ENCODE data around the gene SH3BP5.

SH3BP5 gene

GRCh38 chr3:15326673-15327072 is 5.7 kb downstream of the SH3BP5 start:
- no peak for DNase-seq (ENCODE audit: low read depth in 2 of 2, low spot score in 1 of 2)

- DNase-seq (ENCODE audit: low read depth in 2 of 2, low spot score in 1 of 2): no peak
These were observed 6.3 kb downstream of the SH3BP5 start for GRCh38 chr3:15326037-15326436.

GRCh38 chr3:15325228-15325627 is 7.2 kb downstream of the SH3BP5 start:
- DNase-seq (ENCODE audit: low read depth in 2 of 2, low spot score in 1 of 2): no peak

- DNase-seq (ENCODE audit: low read depth in 2 of 2, low spot score in 1 of 2): no peak
These were observed 8.0 kb downstream of the SH3BP5 start for GRCh38 chr3:15324379-15324808.

- DNase-seq (ENCODE audit: low read depth in 2 of 2, low spot score in 1 of 2): no peak
These were observed 9.3 kb downstream of the SH3BP5 start for GRCh38 chr3:15323063-15323462.

GRCh38 chr3:15321349-15321748 is 11.0 kb downstream of the SH3BP5 start:
- DNase-seq (ENCODE audit: low read depth in 2 of 2, low spot score in 1 of 2): no peak

- no peak for DNase-seq (ENCODE audit: low read depth in 2 of 2, low spot score in 1 of 2)
These were observed 12.8 kb downstream of the SH3BP5 start for GRCh38 chr3:15319575-15319974.

- no peak for DNase-seq (ENCODE audit: low read depth in 2 of 2, low spot score in 1 of 2)
These were observed 13.2 kb downstream of the SH3BP5 start for GRCh38 chr3:15319136-15319535.

- DNase-seq (ENCODE audit: low read depth in 2 of 2, low spot score in 1 of 2): no peak
These were observed 13.7 kb downstream of the SH3BP5 start for GRCh38 chr3:15318661-15319060.

GRCh38 chr3:15316998-15317435 is 15.4 kb downstream of the SH3BP5 start:
- no peak for DNase-seq (ENCODE audit: low read depth in 2 of 2, low spot score in 1 of 2)

- no peak for DNase-seq (ENCODE audit: low read depth in 2 of 2, low spot score in 1 of 2)
These were observed 17.4 kb downstream of the SH3BP5 start for GRCh38 chr3:15315003-15315402.

- DNase-seq (ENCODE audit: low read depth in 2 of 2, low spot score in 1 of 2): no peak
These were observed 18.1 kb downstream of the SH3BP5 start for GRCh38 chr3:15314276-15314675.

- DNase-seq (ENCODE audit: low read depth in 2 of 2, low spot score in 1 of 2): no peak
These were observed 18.9 kb downstream of the SH3BP5 start for GRCh38 chr3:15313461-15313860.

- no peak for DNase-seq (ENCODE audit: low read depth in 2 of 2, low spot score in 1 of 2)
These were observed 19.8 kb downstream of the SH3BP5 start for GRCh38 chr3:15312550-15312949.

GRCh38 chr3:15310491-15311370 is 21.7 kb downstream of the SH3BP5 start:
- DNase-seq (ENCODE audit: low read depth in 2 of 2, low spot score in 1 of 2): no peak

GRCh38 chr3:15309662-15310335 is 22.6 kb downstream of the SH3BP5 start:
- DNase-seq (ENCODE audit: low read depth in 2 of 2, low spot score in 1 of 2): no peak

GRCh38 chr3:15307580-15307979 is 24.8 kb downstream of the SH3BP5 start:
- no peak for DNase-seq (ENCODE audit: low read depth in 2 of 2, low spot score in 1 of 2)

GRCh38 chr3:15306979-15307359 is 25.4 kb downstream of the SH3BP5 start:
- DNase-seq (ENCODE audit: low read depth in 2 of 2, low spot score in 1 of 2): no peak

- DNase-seq (ENCODE audit: low read depth in 2 of 2, low spot score in 1 of 2): no peak
These were observed 27.0 kb downstream of the SH3BP5 start for GRCh38 chr3:15305359-15305844.

GRCh38 chr3:15303728-15304127 is 28.7 kb downstream of the SH3BP5 start:
- DNase-seq (ENCODE audit: low read depth in 2 of 2, low spot score in 1 of 2): no peak

GRCh38 chr3:15303216-15303615 is 29.2 kb downstream of the SH3BP5 start:
- DNase-seq (ENCODE audit: low read depth in 2 of 2, low spot score in 1 of 2): no peak

- DNase-seq (ENCODE audit: low read depth in 2 of 2, low spot score in 1 of 2): no peak
These were observed 30.6 kb downstream of the SH3BP5 start for GRCh38 chr3:15301761-15302160.
